Right lung (tissue), 5 donors: Measurements from ENCODE around the gene IL11. TPM values are rescaled to one million over a fixed set of nuclear protein-coding genes. Genes with fewer than 3 reads are reported as not detected.
A peak's percentile ranks its signal among the peaks of the same experiment; 100 is the strongest.

Source experiments
- DNase-seq, 2 donors: peaks; one replicate each; pipeline ENCODE4 v3.0.0-alpha.2; 2013
- polyA plus RNA-seq, 5 donors: library from polyadenylated mRNA; unstranded; fragments of 120-200 nt; gene quantifications; one replicate each; pipeline versions ENCODE4 v1.2.1 to v1.2.3, GENCODE V29; 2013; ENCODE audit warnings: inconsistent platforms in 1 of 5, low replicate concordance in 1 of 5; ENCODE audit not compliant: insufficient read length in 5 of 5, insufficient read depth in 1 of 5

Gene IL11
- polyA plus RNA-seq, 5 donors, result 0.26 to 0.76 (median 0.49) TPM

GRCh38 chr19:55373993-55374757 is 3.9 kb upstream of the IL11 start:
- DNase-seq, result peak in 1 of 2 donors; percentile 51

- no peak for DNase-seq
Measured at GRCh38 chr19:55373306-55373992, 3.2 kb upstream of the IL11 start.

GRCh38 chr19:55372316-55373081 is 2.2 kb upstream of the IL11 start:
- DNase-seq, result no peak

- DNase-seq, result no peak
Measured at GRCh38 chr19:55369653-55370304, 484 bp downstream of the IL11 start.

GRCh38 chr19:55368701-55369563 is 1.3 kb downstream of the IL11 start:
- DNase-seq, result no peak

GRCh38 chr19:55368106-55368505 is 2.2 kb downstream of the IL11 start:
- DNase-seq, result no peak

- no peak for DNase-seq
Measured at GRCh38 chr19:55366790-55367189, 3.5 kb downstream of the IL11 start.

GRCh38 chr19:55365964-55366363 is 4.3 kb downstream of the IL11 start:
- DNase-seq, result no peak

GRCh38 chr19:55365245-55365644 is 5.0 kb downstream of the IL11 start:
- no peak for DNase-seq

- DNase-seq, result no peak
Measured at GRCh38 chr19:55362990-55363716, 7.1 kb downstream of the IL11 start, which contains the start of gene GARIN5B. TSS of gene GARIN5B (minus strand) at chr19:55363260. CDS start at chr19:55363066, 194 bp downstream.

- no peak for DNase-seq
Measured at GRCh38 chr19:55362174-55362989, 7.9 kb downstream of the IL11 start.

- no peak for DNase-seq
Measured at GRCh38 chr19:55360902-55361301, 9.4 kb downstream of the IL11 start.

- DNase-seq, result no peak
Measured at GRCh38 chr19:55358943-55359908, 11.0 kb downstream of the IL11 start.

- DNase-seq, result no peak
Measured at GRCh38 chr19:55358493-55358892, 11.8 kb downstream of the IL11 start.

GRCh38 chr19:55355213-55355821 is 14.9 kb downstream of the IL11 start:
- no peak for DNase-seq

GRCh38 chr19:55354698-55355212 is 15.5 kb downstream of the IL11 start, which contains the start of gene COX6B2:
TSS of gene COX6B2 (minus strand) at chr19:55354719. CDS start at chr19:55354521, 198 bp downstream.
- no peak for DNase-seq
